Activated B cell treated with CpG ODN at 0.5 μM for 24 hours (primary cell): ENCODE measurements around the gene PRKCE. TPM values are rescaled to one million over a fixed set of nuclear protein-coding genes. Genes with fewer than 3 reads are reported as not detected.

Experiments
- ATAC-seq: fragments of 200-7000 bp; cut with Tn5 transposase; one replicate; pipeline ENCODE4 v1.10.0; 2021; ENCODE audit warnings: low read depth, mild to moderate bottlenecking, moderate library complexity
- CTCF ChIA-PET: fragments of 350-600 bp; sonication (Branson Sonifier 250); formaldehyde crosslinking; loops from one replicate; lab custom pipeline; 2021; ENCODE audit warnings: antibody characterized with exemption; lab: Charles Lee
- POLR2A ChIA-PET: fragments of 350-600 bp; sonication (Branson Sonifier 250); formaldehyde crosslinking; loops from one replicate; lab custom pipeline; 2021; ENCODE audit warnings: antibody characterized with exemption; lab: Charles Lee
- DNase-seq: peaks from one replicate; pipeline ENCODE4 v3.0.0; 2022
- H3K27ac Mint-ChIP-seq: one replicate; pipeline ENCODE4 v1.8.0; 2020; ENCODE audit warnings: mixed read lengths
- H3K27me3 Mint-ChIP-seq: one replicate; pipeline ENCODE4 v1.8.0; 2021; ENCODE audit warnings: mixed read lengths
- H3K36me3 Mint-ChIP-seq: one replicate; pipeline ENCODE4 v1.8.0; 2021; ENCODE audit warnings: low read depth, mixed read lengths
- H3K4me1 Mint-ChIP-seq: one replicate; pipeline ENCODE4 v1.8.0; 2021; ENCODE audit warnings: mixed read lengths
- H3K4me3 Mint-ChIP-seq: one replicate; pipeline ENCODE4 v1.8.0; 2020; ENCODE audit warnings: mild to moderate bottlenecking, mixed read lengths
- H3K9me3 Mint-ChIP-seq: one replicate; pipeline ENCODE4 v1.8.0; 2020; ENCODE audit warnings: mixed read lengths
- CTCF ChIP-seq: fragments of 200-600 bp; IDR thresholded peaks from one replicate; pipeline ENCODE4 v1.8.0; 2022; ENCODE audit warnings: antibody characterized with exemption, mild to moderate bottlenecking
- intact Hi-C: fragments of 100-400 bp; cut with micrococcal nuclease; formaldehyde crosslinking; loops from one replicate; pipeline ENCODE4 v1.15.1; 2024
- total RNA-seq: library from RNA; stranded (reverse); gene quantifications from 2 replicates; pipeline ENCODE4 v1.2.3, GENCODE V29; 2022

The PRKCE gene
- total RNA-seq, 1 donor from 2014 or later = 53.8 TPM

- POLR2A ChIA-PET = no interaction called here
- H3K27ac Mint-ChIP-seq = no peak overlapping the region
- H3K36me3 Mint-ChIP-seq = peaks cover 10% of the 10 kb centered on the region
- intact Hi-C loops = no loop called here
- peaks cover 30% of the 10 kb centered on the region for H3K4me1 Mint-ChIP-seq
- CTCF ChIA-PET = no interaction called here
- no peak for TF ChIP-seq CTCF
- no peaks in the 10 kb centered on the region for H3K27me3 Mint-ChIP-seq
- H3K4me3 Mint-ChIP-seq = no peak overlapping the region
- DNase-seq = no peak
- H3K9me3 Mint-ChIP-seq = no peaks in the 10 kb centered on the region
- ATAC-seq = no peak
Measured at GRCh38 chr2:45946023-45946422, 294.5 kb downstream of the PRKCE start.

GRCh38 chr2:45950606-45951005, 299.1 kb downstream of the PRKCE start:
- Mint-ChIP-seq H3K27me3 (no peaks in the 10 kb centered on the region), H3K36me3 (peaks cover 4% of the 10 kb centered on the region), H3K27ac (no peak overlapping the region), H3K9me3 (no peaks in the 10 kb centered on the region), H3K4me3 (no peak overlapping the region), H3K4me1 (peaks cover 28% of the 10 kb centered on the region)
- intact Hi-C loops = no loop called here
- ATAC-seq (no peak), DNase-seq (no peak)
- ChIA-PET CTCF (no interaction called here), POLR2A (no interaction called here)
- no peak for TF ChIP-seq CTCF

- ATAC-seq = no peak
Measured at GRCh38 chr2:45951025-45951727, 299.7 kb downstream of the PRKCE start.

GRCh38 chr2:45952591-45952990, 301.1 kb downstream of the PRKCE start:
- Mint-ChIP-seq H3K9me3 (no peaks in the 10 kb centered on the region), H3K36me3 (peaks cover 4% of the 10 kb centered on the region), H3K27ac (no peak overlapping the region), H3K4me3 (no peak overlapping the region), H3K4me1 (peaks cover 18% of the 10 kb centered on the region), H3K27me3 (no peaks in the 10 kb centered on the region)
- ATAC-seq (no peak), DNase-seq (no peak)
- no peak for TF ChIP-seq CTCF
- intact Hi-C loops = no loop called here
- POLR2A ChIA-PET = no interaction called here
- CTCF ChIA-PET = no interaction called here

More at GRCh38 chr2:45951025-45951727, 299.7 kb downstream of the PRKCE start:
- intact Hi-C loops = no loop called here
- no peaks in the 10 kb centered on the region for H3K9me3 Mint-ChIP-seq
- no peak overlapping the region for H3K4me3 Mint-ChIP-seq
- peaks cover 4% of the 10 kb centered on the region for H3K36me3 Mint-ChIP-seq
- peaks cover 27% of the 10 kb centered on the region for H3K4me1 Mint-ChIP-seq
- ChIA-PET POLR2A (no interaction called here), CTCF (no interaction called here)
- no peak overlapping the region for H3K27ac Mint-ChIP-seq
- no peak for TF ChIP-seq CTCF
- H3K27me3 Mint-ChIP-seq = no peaks in the 10 kb centered on the region
- DNase-seq = no peak

- Mint-ChIP-seq H3K9me3 (no peaks in the 10 kb centered on the region), H3K4me3 (no peak overlapping the region), H3K36me3 (peaks cover 4% of the 10 kb centered on the region), H3K4me1 (peaks cover 17% of the 10 kb centered on the region), H3K27ac (no peak overlapping the region), H3K27me3 (no peaks in the 10 kb centered on the region)
- TF ChIP-seq CTCF = no peak
- DNase-seq (no peak), ATAC-seq (no peak)
- POLR2A ChIA-PET = no interaction called here
- intact Hi-C loops = no loop called here
- CTCF ChIA-PET = no interaction called here
Measured at GRCh38 chr2:45953376-45954027, 302.0 kb downstream of the PRKCE start.
